ENCODE results near the gene TACSTD2.
"Not testable (repeated sequence)": the region's sequence is repeated elsewhere in the genome, so short reads cannot be mapped to it uniquely, and the experiment has no call there.

TACSTD2 gene

GRCh38 chr1:58576727-58577653, at the start of gene TACSTD2:
TSS of gene TACSTD2 (minus strand) at chr1:58577252. CDS start at chr1:58577156, 96 bp downstream.
- no peak for DNase-seq

GRCh38 chr1:58626293-58626692, 49.2 kb upstream of the TACSTD2 start:
- no peak for DNase-seq

GRCh38 chr1:58623259-58623658, 46.2 kb upstream of the TACSTD2 start:
- not testable (repeated sequence) for DNase-seq

- DNase-seq, result no peak
Measured at GRCh38 chr1:58622571-58622970, 45.5 kb upstream of the TACSTD2 start.

- no peak for DNase-seq
Measured at GRCh38 chr1:58621391-58621790, 44.3 kb upstream of the TACSTD2 start.

GRCh38 chr1:58620926-58621325, 43.9 kb upstream of the TACSTD2 start:
- no peak for DNase-seq

GRCh38 chr1:58620259-58620658, 43.2 kb upstream of the TACSTD2 start:
- no peak for DNase-seq

GRCh38 chr1:58619286-58620054, 42.4 kb upstream of the TACSTD2 start:
- no peak for DNase-seq

- peak; percentile 95 for DNase-seq
Measured at GRCh38 chr1:58618303-58618702, 41.3 kb upstream of the TACSTD2 start.

- no peak for DNase-seq
Measured at GRCh38 chr1:58611861-58612385, 34.9 kb upstream of the TACSTD2 start.

GRCh38 chr1:58608945-58609344, 31.9 kb upstream of the TACSTD2 start:
- DNase-seq, result no peak

GRCh38 chr1:58608297-58608696, 31.2 kb upstream of the TACSTD2 start:
- DNase-seq, result no peak

- no peak for DNase-seq
Measured at GRCh38 chr1:58607391-58607790, 30.3 kb upstream of the TACSTD2 start.

GRCh38 chr1:58601921-58602320, 24.9 kb upstream of the TACSTD2 start:
- not testable (repeated sequence) for DNase-seq

- DNase-seq, result no peak
Measured at GRCh38 chr1:58597996-58598395, 20.9 kb upstream of the TACSTD2 start.

GRCh38 chr1:58597076-58597475, 20.0 kb upstream of the TACSTD2 start:
- no peak for DNase-seq

- no peak for DNase-seq
Measured at GRCh38 chr1:58596631-58597052, 19.6 kb upstream of the TACSTD2 start.

GRCh38 chr1:58594546-58594945, 17.5 kb upstream of the TACSTD2 start:
- DNase-seq, result no peak

GRCh38 chr1:58592522-58593134, 15.6 kb upstream of the TACSTD2 start:
- peak; percentile 26 for DNase-seq

- DNase-seq, result no peak
Measured at GRCh38 chr1:58591806-58592205, 14.8 kb upstream of the TACSTD2 start.

GRCh38 chr1:58590019-58590418, 13.0 kb upstream of the TACSTD2 start:
- no peak for DNase-seq

GRCh38 chr1:58588396-58588795, 11.3 kb upstream of the TACSTD2 start:
- DNase-seq, result no peak

- DNase-seq, result no peak
Measured at GRCh38 chr1:58587667-58588066, 10.6 kb upstream of the TACSTD2 start.
